ENCODE data around the gene KCNMA1.

Gene KCNMA1

DNA sequence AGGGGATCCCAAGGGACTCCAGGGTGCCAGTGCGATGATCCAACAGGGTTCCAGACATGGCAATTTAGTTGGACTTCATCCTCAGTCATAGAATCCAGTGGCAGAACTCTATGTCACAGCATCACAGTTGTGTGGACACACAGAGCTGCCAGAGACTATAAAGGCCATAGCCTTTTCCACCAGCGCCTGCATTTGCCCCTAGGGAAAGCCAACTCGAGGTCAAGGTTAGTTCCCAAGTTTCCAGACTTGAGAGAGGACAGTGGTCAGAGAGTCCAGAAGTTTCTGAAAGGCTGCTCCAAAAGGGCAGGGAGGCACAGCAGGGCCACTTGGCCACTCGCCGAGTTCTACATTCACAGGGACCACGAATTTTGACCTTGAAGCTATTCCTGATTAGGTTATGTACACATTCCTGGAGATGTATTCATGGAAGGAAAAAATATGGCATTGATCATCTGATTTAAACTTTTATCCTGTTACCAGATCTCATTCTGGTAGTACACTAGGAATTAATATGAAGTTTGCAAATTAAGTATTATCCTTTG lies 170.1 kb downstream of the KCNMA1 start:
- in situ Hi-C loops (cut with HindIII; ENCODE audit: low sequenced_read_pairs), result no loop called here

DNA sequence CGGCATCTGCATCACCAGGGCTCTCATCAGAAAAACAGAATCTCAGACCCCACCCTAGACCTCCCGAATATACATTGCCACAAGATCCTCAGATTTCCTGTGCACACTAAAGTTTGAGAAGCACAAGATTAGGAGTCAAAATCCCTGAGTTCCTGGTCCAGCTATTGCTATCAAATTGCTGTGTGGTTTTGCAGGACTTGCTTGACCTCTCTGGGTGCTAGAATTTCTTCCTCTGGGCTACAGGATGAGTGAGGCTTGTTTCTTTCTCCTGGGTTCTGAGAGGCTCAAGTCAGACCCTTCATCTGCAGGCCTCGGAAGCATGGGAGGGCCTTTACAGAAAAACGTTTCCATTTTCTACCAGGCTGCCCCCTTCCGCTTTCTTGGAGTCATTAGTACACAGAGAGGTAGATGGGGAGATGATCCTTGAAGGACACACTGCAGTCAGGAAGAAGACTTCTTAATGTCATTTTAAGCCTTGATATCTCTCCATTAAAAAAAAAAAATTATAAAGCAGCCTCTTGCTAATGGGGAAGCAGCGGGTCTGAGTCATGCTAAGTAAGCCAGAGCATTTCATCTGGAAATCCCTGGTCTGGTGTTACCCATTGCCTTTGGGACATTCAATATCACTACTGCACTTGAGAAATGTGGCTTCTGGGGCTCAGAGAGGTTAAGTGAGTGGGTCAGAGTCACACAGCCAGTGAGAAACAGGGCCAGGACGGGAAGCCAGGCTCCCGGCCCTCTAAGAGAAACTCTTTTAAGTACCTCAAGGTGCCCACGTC lies 173.5 kb downstream of the KCNMA1 start:
- in situ Hi-C loops (cut with HindIII; ENCODE audit: low sequenced_read_pairs), result no loop called here

- in situ Hi-C loops (cut with HindIII; ENCODE audit: low sequenced_read_pairs), result no loop called here
Measured at GRCh38 chr10:77463499-77463898, 174.1 kb downstream of the KCNMA1 start.

DNA sequence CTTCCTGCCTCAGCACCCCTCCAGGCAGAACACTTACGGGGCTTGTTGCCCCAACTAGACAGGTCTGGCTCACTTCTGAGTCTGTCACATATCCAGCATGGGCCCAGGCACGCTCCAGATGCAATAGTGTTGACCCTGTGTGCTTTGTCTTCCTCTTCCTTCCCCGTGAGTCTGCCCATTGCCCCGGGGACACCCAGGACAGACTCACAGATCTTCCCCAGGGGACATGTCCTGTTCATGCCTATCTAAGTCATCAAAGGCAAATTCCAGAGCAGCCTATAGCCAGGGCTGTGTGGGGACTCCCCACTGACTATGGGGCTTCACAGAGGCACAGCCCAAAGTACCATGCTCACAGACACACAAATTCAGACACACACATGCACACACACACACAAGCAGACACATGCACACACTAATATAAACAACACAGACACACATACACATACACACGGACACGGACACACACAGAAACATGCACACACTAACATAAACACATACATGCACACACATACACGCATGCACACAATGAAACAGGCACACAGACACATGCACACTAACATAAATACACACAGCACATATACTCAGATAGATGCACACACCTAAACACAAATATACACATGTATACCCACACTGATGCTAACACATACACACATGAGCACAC lies 175.8 kb downstream of the KCNMA1 start:
- in situ Hi-C loops (cut with HindIII; ENCODE audit: low sequenced_read_pairs), result no loop called here

DNA sequence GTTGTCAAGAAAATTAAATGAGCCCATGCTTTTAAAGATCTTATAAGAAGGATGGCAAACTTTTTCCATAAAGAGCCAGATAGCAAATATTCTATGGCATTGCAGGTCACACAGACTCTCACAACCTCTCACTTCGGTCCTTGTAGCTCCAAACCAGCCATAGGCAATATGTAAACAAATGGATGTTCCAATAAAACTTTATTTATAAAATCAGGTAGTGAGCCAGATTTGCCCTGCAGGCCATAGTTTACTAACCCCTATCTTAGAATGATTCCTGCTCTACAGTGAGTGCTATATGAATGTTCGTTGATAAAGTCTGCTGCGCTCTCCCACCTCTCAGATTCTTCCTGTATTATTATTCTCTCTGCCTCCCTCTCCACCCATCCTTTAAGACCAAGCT lies 177.7 kb downstream of the KCNMA1 start:
- in situ Hi-C loops (cut with HindIII; ENCODE audit: low sequenced_read_pairs), result no loop called here

DNA sequence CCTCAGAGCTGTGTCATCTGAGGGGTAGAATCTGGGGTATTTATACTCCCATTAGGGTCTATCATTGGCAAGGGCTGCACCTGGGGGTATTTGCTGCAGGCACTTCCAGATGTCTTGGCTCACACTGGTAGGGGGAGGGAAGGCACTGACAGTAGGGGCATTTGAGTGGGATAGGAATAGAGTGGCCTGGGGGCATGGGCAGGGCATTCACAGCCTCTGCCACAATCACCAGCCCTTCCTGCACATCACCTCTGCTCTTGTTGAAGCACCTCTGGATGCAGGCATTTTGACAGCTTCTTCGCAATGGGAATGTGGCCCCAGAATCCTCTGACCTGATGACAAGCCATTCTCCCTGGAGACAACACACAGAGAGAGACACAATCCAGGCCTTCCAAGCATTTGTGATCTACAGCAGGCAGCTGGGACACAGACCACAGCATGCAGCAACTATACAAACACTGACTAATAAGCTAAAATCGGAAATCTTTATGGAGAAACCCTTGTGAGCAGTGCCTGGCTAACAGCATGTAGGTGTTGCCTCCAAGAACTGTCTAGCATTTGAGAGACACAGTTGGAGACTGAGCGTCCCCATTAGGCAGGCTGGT lies 178.5 kb downstream of the KCNMA1 start:
- in situ Hi-C loops (cut with HindIII; ENCODE audit: low sequenced_read_pairs), result no loop called here

DNA sequence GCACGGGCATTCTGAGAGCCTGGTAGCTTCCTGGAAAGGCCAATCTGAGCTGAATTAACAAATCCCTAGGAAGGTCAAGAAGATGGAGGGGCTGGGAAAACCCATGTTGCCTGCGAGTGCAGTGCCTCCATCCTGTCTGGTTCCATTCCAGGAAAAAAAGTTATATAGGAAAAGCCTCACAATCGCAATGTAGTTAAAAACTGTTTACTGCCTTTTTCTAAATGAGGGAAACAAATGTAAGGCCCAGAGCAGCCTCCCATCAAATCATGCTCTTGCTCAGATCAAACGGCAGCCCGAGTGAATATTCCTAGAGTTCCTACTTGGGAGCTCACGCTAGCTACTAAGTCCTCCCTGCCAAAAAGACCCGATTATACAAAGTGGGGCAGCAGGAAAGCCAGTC lies 179.9 kb downstream of the KCNMA1 start:
- in situ Hi-C loops (cut with HindIII; ENCODE audit: low sequenced_read_pairs), result no loop called here

DNA sequence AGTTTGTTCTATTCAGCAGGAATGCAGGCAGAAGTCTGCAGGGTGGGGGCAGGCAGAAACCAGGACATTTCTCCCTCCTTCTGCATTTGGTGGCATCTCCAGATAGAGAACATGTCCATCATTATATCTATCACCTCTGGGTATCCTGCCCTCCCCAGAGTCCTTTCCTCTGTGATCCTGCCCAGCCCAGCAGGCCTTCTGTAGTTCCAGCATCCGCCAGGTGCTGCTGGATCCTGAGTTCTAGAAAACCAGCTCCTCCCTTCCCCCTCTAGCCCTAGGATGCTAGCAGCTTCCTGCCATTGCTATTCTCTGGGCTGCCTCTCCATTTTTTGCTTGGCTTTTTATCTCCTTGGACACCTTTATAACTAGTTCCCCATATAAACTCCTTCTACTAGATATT lies 180.3 kb downstream of the KCNMA1 start:
- in situ Hi-C loops (cut with HindIII; ENCODE audit: low sequenced_read_pairs), result no loop called here

DNA sequence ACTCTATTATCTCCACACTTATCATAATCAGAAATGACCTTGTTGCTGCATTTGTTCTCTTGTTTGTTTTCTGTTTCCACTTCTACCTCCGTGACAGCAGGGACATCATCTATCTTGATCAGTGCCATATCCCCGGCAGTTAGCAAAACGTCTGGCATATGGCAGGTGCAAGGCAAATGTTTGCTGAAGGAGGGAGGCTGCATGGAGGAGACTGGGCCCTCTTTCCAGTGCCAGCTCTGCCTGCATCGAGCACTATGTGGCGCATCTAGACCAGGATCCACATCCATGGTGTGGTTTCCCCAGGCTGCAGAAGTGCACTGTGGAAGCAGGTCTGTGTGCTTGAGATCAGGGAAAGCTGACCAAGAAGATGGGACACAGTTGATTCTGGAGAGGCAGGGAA lies 181.2 kb downstream of the KCNMA1 start:
- in situ Hi-C loops (cut with HindIII; ENCODE audit: low sequenced_read_pairs), result no loop called here

- in situ Hi-C loops (cut with HindIII; ENCODE audit: low sequenced_read_pairs), result no loop called here
Measured at GRCh38 chr10:77455561-77455960, 182.0 kb downstream of the KCNMA1 start.

GRCh38 chr10:77452952-77453564 lies 184.6 kb downstream of the KCNMA1 start:
- in situ Hi-C loops (cut with HindIII; ENCODE audit: low sequenced_read_pairs), result no loop called here

DNA sequence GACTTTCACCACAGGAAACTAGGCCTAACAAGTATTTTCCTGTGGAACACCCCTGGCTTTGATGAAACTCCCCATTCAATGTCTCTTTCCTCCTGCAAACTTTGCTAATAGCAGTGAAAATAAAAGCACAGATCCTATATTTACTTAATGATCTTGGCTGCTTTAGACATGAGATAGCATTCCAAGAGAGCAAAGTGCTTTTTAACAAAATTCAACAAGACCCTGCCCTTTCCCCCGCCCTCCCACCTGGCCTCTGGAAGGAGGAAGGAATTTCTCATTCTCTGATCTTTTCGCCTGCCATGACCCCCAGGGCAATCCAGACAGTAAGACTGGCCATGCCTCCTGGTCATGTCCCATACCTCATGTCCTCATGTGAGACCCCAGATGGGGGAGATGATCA lies 185.7 kb downstream of the KCNMA1 start:
- in situ Hi-C loops (cut with HindIII; ENCODE audit: low sequenced_read_pairs), result no loop called here

- in situ Hi-C loops (cut with HindIII; ENCODE audit: low sequenced_read_pairs), result loop anchor here (10.0 kb wide), 1 partner anchor 57 kb away; no protein-coding TSS in a partner anchor
Measured at GRCh38 chr10:77448226-77448625, 189.4 kb downstream of the KCNMA1 start.

DNA sequence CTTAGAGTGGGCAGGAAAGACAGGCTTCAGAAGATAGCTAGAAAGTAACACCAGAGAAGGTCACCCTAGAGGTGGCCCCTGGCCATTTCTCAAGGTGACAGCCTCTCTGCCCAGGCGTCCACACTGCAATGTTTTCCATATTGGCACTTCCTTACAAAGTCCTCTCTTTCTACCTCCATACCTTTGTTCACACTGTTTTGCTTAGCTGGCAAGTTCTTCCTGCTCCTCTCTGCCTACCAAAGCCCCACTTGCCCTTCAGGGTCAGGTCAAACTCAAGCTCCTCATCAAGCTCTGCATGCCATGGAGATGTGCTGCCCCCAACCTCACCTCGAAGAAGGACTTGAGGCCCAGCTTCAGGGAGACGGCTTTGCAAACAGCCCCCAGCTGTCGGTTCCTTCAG lies 190.9 kb downstream of the KCNMA1 start:
- in situ Hi-C loops (cut with HindIII; ENCODE audit: low sequenced_read_pairs), result loop anchor here (10.0 kb wide), 1 partner anchor 58 kb away; no protein-coding TSS in a partner anchor

- in situ Hi-C loops (cut with HindIII; ENCODE audit: low sequenced_read_pairs), result loop anchor here (10.0 kb wide), 1 partner anchor 59 kb away; no protein-coding TSS in a partner anchor
Measured at GRCh38 chr10:77445547-77445946, 192.1 kb downstream of the KCNMA1 start.

DNA sequence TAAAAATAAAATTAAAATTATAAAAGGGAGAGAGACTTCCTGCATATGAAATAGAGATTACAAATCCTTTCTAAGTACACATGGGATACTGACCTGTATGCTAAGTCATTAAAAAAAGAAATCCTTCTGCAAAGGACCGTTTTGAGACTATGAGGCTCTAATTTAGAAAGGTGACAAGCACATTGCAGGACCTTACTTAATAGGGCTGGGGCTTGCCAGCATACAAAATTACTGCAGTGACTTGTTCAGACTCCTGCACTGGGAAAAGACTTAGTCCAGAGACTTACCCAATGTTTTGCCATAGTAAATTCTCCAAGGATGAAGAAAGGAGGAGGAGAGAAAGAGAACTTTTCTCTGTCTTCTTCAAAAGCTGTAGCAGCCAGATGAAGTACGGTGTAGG lies 193.6 kb downstream of the KCNMA1 start:
- in situ Hi-C loops (cut with HindIII; ENCODE audit: low sequenced_read_pairs), result loop anchor here (10.0 kb wide), 1 partner anchor 61 kb away; no protein-coding TSS in a partner anchor

- in situ Hi-C loops (cut with HindIII; ENCODE audit: low sequenced_read_pairs), result loop anchor here (10.0 kb wide), 1 partner anchor 62 kb away; no protein-coding TSS in a partner anchor
Measured at GRCh38 chr10:77442699-77443189, 194.9 kb downstream of the KCNMA1 start.

DNA sequence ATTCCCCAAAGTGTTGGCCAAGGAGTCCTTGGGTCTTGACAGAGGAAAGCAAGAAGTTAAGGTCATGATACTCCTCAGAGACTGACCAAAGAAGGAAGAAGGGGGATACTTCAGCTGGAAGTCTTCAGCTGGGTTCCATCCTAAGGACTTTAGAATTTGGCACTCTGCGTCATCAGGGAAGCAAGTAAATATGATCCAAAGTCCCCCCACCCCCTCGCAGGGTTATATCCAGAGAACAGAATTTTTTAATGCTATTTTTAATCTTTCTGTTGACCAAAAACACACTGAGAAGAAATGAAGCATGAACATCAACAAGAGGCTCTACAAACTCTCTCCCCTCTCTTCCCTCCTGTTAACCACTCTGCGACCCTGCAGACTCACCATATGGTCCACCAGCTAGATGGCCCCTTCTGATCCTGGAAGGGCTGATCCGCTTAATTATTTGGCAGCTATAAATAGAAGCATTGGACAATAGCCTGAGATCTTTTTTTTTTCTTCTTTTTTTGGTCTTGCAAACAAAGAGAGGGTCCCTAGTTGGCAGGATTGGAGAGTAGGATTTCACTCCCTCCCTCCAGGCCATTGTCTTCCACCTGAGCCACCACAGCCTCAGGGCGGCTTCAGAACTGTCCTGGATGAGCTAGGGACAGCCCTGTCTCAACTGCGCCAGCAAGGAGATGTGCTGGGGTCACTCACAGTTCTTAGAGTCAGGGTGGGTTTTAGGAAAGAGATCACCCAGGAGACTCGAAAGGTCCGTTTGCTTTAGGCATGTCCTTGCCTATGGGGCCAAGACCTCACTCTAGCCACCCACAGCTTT lies 196.0 kb downstream of the KCNMA1 start:
- in situ Hi-C loops (cut with HindIII; ENCODE audit: low sequenced_read_pairs), result loop anchor here (10.0 kb wide), 1 partner anchor 63 kb away; no protein-coding TSS in a partner anchor

DNA sequence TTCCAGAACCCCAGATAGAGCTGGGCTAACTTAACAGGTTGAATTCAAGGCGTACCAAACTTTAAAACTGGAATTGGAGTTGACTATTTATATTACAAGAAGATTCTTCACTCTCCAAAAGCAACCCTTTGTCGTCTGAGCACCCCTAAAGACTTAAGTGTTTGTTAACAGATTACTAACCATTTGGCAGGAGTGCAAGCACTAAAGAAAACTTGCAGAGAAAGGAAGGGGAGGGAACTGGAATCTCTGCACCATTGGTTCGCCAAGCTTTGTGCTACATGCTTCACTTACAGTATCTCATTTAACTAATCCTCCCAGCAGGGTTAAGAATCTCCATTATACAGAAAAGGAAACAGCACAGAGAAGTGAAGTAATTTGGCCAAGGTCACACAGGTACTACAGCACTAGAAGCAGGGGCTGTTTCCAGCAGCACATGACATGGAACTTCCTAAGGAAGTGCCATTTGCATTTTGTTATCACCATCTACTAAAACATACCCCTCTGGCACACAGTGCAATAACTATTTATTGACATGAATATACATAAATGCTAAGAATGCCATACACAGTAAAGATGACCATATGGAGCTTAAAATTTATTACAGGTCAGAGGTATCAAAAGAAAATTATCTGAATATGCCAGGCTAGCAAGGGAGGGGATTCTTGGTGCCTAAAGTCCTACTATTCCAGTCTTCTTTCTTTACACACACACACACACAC lies 201.2 kb downstream of the KCNMA1 start:
- in situ Hi-C loops (cut with HindIII; ENCODE audit: low sequenced_read_pairs), result no loop called here
